Measurements from ENCODE around the gene LMOD3.

LMOD3 gene

GRCh38 chr3:69079269-69080159 lies 42.9 kb downstream of the LMOD3 start:
- Mint-ChIP-seq H3K9me3 (no peaks in the 10 kb centered on the region), H3K4me3 (peak overlapping the region; percentile 93), H3K27ac (peak overlapping the region; percentile 85), H3K36me3 (ENCODE audit: low read depth) (peaks cover 19% of the 10 kb centered on the region), H3K4me1 (peaks cover 70% of the 10 kb centered on the region), H3K27me3 (no peaks in the 10 kb centered on the region)
- no peak for ATAC-seq
- DNase-seq = peak; percentile 31

GRCh38 chr3:69072928-69073327 lies 49.5 kb downstream of the LMOD3 start:
- Mint-ChIP-seq H3K9me3 (no peaks in the 10 kb centered on the region), H3K4me3 (no peak overlapping the region), H3K36me3 (ENCODE audit: low read depth) (peaks cover 41% of the 10 kb centered on the region), H3K27ac (peak overlapping the region; percentile 8), H3K4me1 (peaks cover 31% of the 10 kb centered on the region), H3K27me3 (no peaks in the 10 kb centered on the region)
- ATAC-seq = peak; percentile 24
- DNase-seq = no peak

GRCh38 chr3:69066121-69066520 lies 56.3 kb downstream of the LMOD3 start:
- DNase-seq (no peak), ATAC-seq (peak; percentile 33)
- peaks cover 4% of the 10 kb centered on the region for H3K9me3 Mint-ChIP-seq
- H3K4me1 Mint-ChIP-seq = peaks cover 38% of the 10 kb centered on the region
- peaks cover 40% of the 10 kb centered on the region for H3K36me3 Mint-ChIP-seq (ENCODE audit: low read depth)
- H3K27me3 Mint-ChIP-seq = no peaks in the 10 kb centered on the region
- no peak overlapping the region for H3K4me3 Mint-ChIP-seq
- H3K27ac Mint-ChIP-seq = peak overlapping the region; percentile 70

GRCh38 chr3:69065318-69065964 lies 57.0 kb downstream of the LMOD3 start:
- no peak overlapping the region for H3K4me3 Mint-ChIP-seq
- H3K27ac Mint-ChIP-seq = peak overlapping the region; percentile 70
- H3K4me1 Mint-ChIP-seq = peaks cover 39% of the 10 kb centered on the region
- DNase-seq (no peak), ATAC-seq (peak; percentile 90)
- H3K36me3 Mint-ChIP-seq (ENCODE audit: low read depth) = peaks cover 40% of the 10 kb centered on the region
- peaks cover 4% of the 10 kb centered on the region for H3K9me3 Mint-ChIP-seq
- no peaks in the 10 kb centered on the region for H3K27me3 Mint-ChIP-seq

GRCh38 chr3:69063636-69064035 lies 58.8 kb downstream of the LMOD3 start:
- peaks cover 4% of the 10 kb centered on the region for H3K9me3 Mint-ChIP-seq
- H3K4me1 Mint-ChIP-seq = peaks cover 55% of the 10 kb centered on the region
- ATAC-seq (no peak), DNase-seq (no peak)
- H3K27ac Mint-ChIP-seq = no peak overlapping the region
- H3K27me3 Mint-ChIP-seq = no peaks in the 10 kb centered on the region
- no peak overlapping the region for H3K4me3 Mint-ChIP-seq
- peaks cover 50% of the 10 kb centered on the region for H3K36me3 Mint-ChIP-seq (ENCODE audit: low read depth)

GRCh38 chr3:69059688-69060087 lies 62.7 kb downstream of the LMOD3 start:
- peaks cover 4% of the 10 kb centered on the region for H3K9me3 Mint-ChIP-seq
- DNase-seq = no peak
- H3K4me1 Mint-ChIP-seq = peaks cover 43% of the 10 kb centered on the region
- peak; percentile 65 for ATAC-seq
- H3K4me3 Mint-ChIP-seq = no peak overlapping the region
- peak overlapping the region; percentile 78 for H3K27ac Mint-ChIP-seq
- H3K36me3 Mint-ChIP-seq (ENCODE audit: low read depth) = peaks cover 70% of the 10 kb centered on the region
- H3K27me3 Mint-ChIP-seq = no peaks in the 10 kb centered on the region

- Mint-ChIP-seq H3K27ac (peak overlapping the region; percentile 78), H3K9me3 (peaks cover 4% of the 10 kb centered on the region), H3K36me3 (ENCODE audit: low read depth) (peaks cover 68% of the 10 kb centered on the region), H3K4me1 (peaks cover 35% of the 10 kb centered on the region), H3K27me3 (no peaks in the 10 kb centered on the region), H3K4me3 (no peak overlapping the region)
- DNase-seq = no peak
- no peak for ATAC-seq
Observed at GRCh38 chr3:69058947-69059224, 63.5 kb downstream of the LMOD3 start.

GRCh38 chr3:69058180-69058946 lies 64.0 kb downstream of the LMOD3 start:
- Mint-ChIP-seq H3K27ac (peak overlapping the region; percentile 78), H3K36me3 (ENCODE audit: low read depth) (peaks cover 63% of the 10 kb centered on the region), H3K4me1 (peaks cover 31% of the 10 kb centered on the region), H3K27me3 (no peaks in the 10 kb centered on the region), H3K9me3 (peaks cover 4% of the 10 kb centered on the region), H3K4me3 (no peak overlapping the region)
- DNase-seq (no peak), ATAC-seq (no peak)

All from activated naive CD8-positive, alpha-beta T cell treated with anti-CD3 and anti-CD28 coated beads, Interleukin-2, amount 50 U/mL, for 24 hours (primary cell).